Measurements from ENCODE around the gene FBXO9.

Gene FBXO9

DNA sequence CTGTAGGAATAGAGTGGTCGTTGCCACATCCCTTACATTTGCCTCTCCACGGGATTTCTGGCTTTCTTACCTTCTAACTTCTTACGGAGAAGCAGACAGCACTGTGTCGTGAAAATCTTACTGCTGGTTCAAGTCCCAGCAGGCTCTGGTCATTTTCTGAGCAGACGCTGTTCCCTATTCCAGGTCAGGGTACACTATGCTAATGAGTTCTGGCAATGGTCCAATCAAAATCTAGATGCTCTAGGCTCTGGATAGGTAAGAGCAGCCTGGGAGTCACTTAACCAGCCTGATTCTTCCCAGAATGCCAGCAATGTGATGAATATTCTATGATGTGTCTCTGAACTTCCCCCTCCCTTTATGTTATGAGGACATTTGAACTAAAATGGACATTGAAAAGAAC lies 83.5 kb downstream of the FBXO9 start, which contains the start of gene GCM1:
TSS of gene GCM1 (minus strand) at position 158 of the 400 bp plus-strand sequence. CDS start 3,209 bp downstream, outside the sequence.
- DNase-seq (ENCODE audit: low read depth, low spot score): no peak
- TF ChIP-seq CTCF (IDR thresholded peaks at IDR 0.05; ENCODE audit: insufficient read depth, low read length, missing control alignments): no peak
- no peak within 1 kb of the TSS for H3K4me3 ChIP-seq (ENCODE audit: low read depth, low read length)
- ChIA-PET POLR2A (no interaction called here), CTCF (no interaction called here)
